Astrocyte of the hippocampus (primary cell): Measurements from ENCODE around the gene ZNF546.
"Not testable (repeated sequence)": the region's sequence is repeated elsewhere in the genome, so short reads cannot be mapped to it uniquely, and the experiment has no call there.

Experiments
- DNase-seq: peaks from one replicate; pipeline ENCODE4 v3.0.0; 2011; ENCODE audit warnings: low read depth, low spot score

The ZNF546 gene

DNA sequence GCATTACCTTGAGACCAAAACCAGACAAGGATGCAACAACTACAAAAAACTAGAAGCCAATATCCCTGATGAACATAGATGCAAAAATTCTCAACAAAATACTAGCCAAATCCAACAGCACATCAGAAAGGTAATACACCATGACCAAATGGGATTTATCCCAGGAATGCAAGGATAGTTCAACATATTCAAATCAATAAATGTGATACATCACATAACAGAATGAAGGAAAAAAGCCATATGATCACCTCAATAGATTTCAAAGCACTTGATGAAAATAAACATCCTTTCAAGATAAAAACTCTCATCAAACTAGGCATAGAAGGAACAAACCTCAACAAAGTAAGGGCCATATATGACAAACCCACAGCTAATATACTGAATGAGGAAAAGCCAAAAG, 10.2 kb upstream of the ZNF546 start:
- no peak for DNase-seq

DNA sequence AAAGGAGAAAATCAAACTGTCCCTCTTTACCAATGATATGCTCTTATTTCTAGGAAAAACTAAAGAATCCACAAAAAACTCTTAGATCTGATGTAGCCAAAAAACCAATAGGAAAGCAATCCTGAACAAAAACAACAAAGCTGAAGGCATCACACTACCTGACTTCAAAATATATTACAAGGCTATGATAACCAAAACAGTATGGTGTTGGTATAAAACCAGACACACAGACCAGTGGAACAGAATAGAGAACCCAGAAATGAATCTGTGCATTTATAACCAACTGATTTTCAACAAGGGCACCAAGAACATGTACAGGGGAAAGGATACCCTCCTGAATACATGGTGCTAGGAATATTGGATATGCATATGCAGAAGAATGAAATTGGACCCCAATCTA, 9.7 kb upstream of the ZNF546 start:
- DNase-seq, result no peak

DNA sequence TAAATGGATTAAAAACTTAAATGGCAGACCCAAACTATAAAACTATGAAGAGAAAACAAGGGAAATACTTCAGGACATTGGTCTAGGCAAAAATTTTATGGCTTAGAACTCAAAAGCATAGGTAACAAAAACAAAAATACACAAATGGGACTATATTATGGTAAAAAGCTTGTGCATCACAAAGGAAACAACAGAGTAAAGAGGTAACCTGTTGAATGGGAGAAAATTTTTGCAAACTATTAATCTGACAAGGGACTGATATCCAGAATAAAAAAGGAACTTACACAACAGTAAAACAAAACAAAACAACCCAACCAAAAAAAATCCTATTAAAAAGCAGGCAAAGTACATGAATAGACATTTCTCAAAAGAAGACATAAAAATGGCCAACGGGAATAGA, 9.3 kb upstream of the ZNF546 start:
- DNase-seq, result no peak

DNA sequence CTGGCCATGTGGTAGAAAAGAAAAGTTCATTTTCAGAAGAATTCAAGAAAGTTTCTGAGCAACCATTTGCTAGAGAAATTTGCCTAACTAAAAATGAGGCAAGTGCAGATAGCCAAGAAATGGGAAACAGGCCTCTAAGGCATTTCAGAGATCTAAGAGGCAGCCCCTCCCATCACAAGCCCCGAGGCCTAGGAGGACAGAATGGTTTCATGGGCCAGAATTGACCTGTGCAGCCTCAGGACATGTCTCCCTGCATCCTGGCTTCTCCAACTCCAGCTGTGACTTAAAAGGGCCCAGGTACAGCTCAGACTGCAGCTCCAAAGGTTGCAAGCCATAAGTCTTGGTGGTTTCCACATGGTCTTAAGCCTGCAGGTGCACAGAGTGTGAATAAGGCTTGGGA, 3.3 kb upstream of the ZNF546 start:
- no peak for DNase-seq

DNA sequence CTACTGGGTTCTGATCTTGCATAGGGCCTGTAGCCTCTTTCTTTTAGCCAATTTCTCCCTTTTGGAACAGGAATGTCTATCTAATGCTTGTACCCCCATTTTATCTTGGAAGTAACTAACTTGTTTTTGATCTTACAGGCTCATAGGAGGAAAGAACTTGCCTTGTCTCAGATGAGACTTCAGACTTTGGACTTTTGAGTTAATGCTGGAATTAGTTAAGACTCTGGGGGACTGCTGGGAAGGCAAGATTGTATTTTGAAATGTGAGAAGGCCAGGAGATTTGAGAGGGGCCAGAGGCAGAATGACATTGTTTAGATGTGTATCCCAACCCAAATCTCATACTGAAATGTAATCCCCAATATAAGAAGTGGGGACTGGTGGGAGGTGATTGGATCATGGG, 2.5 kb upstream of the ZNF546 start:
- no peak for DNase-seq

DNA sequence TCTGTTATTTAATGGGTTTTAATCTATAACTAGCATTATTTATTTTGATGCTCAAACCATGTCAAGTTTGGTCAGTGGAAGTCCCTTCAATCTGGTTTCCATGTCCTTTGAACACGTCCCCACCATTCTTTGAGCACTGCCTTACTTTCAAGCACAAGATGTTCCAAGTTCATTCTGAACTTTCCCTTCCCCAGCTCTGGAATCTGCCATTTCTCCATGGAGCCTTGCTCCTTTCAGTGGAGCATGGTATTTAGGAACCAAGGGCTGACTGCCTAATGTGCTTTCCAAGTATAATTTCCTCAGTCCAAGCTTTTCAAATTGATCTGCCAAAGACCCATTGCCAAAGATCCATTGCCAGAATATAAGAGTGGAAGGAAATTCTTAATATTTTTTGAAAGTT, 1.1 kb upstream of the ZNF546 start:
- no peak for DNase-seq

DNA sequence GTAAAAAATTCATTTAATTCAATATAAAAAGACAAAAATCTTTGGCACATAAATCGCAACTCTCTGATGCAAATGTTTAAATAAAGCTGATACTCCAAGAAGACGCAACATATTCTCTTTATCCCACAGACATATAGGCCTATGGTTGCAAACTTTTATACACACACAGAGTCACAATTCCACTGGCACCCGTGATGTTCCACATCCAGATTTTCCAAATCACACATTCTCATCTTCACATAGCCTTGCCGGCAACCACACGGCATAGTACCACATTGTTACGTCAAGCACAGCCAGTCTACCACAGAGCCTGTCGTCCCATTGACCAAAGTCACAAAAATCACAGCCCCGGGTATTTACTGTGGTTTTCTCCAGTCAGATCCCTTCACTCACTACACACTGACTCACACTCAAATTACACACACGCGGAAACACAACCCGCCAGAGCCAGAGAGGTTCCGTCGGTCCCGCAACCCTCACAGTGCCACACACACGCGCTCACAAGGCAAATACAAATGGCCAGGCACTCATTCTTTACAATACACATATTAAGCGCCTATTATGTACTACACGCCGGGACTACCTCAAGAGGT, 546 bp upstream of the ZNF546 start:
- peak; percentile 78 for DNase-seq

DNA sequence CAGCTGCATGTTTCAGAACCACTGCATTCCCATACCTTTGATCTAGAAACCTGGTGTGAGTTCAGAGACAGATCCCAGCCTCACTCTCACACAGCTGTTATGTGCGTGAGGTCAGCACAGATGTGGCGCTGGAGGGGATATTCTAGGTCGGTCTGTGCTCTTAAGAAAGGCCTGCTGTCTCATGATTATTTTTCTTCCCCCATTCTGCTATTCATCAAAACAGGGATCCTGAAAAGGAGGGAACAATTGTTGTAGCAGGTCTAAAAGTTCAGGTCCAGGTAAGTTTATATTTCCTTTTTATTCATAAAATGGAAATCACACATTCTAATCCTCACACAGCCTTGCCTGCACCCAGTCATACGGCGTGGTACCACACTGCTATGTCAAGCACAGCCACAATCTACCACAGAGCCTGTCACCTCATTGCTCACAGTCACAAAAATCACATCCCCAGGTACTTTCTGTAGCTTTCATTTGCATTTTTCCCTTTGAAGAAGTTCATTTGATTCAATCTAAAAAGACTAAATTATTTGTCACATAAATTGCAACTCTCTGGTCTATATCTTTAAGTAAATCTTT, 867 bp downstream of the ZNF546 start:
- DNase-seq, result no peak

DNA sequence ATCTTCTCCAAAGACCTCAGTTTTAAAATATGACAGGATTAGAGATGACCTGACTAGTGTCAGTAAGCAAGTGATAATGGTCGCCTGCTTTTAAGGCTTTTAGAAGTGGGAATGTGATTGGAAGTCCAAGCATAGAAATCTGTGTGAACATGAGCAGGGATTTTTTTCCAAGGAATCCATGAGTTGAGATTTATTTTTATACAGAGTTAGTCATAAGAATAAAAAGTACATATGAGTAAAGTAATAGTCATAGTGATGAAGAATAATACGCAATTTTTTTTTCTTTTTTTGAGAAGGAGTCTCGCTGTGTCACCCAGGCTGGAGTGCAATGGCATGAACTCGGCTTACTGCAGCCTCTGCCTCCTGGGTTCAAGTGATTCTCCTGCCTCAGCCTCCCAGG, 1.6 kb downstream of the ZNF546 start:
- DNase-seq, result no peak

DNA sequence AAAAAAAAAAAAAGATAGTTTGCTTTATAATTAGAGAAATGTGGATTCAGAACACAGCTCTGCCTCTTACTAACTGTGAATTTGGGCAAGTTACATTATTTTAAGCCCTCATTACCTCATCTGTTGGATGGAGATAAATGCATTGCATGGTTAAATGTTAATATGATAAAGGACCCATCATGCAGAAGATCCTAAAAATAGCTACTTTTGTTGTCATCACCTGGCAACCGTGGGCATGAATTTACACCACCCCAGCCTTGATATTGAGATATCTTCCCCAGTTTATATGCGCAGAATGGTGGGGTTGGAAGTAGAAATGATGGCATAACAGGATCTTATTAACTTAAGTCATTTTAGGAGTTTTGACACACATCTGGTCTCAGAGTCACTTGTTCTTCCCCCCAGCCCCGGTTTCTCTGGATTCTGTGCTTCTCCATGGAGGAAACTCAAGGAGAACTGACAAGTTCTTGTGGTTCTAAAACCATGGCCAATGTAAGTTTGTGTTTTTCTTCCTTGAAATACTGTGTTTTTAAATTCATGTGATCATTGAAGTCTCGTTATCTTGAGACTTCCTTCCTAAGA, 8.9 kb downstream of the ZNF546 start:
- DNase-seq, result no peak

DNA sequence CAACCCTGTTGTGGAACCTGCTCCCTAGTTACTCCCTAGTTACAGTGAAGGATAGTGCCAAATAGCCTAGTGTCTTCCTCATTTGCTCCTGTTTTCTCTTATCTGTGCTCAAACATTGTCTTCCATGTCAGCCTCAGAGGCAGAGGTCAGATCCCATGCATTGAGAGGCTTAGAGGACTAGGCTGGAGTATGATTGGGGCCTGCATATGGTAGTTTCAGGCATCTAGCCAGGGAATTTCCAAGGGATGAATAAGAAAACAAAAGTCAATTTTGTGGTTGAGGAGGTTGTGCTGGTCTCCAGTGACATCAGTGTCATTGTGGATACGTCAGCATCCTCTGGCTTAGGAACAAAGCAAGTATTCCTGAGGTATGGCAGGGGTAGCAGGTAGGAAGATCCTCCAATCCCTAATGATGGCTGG, 9.4 kb downstream of the ZNF546 start:
- DNase-seq, result peak; percentile 83

DNA sequence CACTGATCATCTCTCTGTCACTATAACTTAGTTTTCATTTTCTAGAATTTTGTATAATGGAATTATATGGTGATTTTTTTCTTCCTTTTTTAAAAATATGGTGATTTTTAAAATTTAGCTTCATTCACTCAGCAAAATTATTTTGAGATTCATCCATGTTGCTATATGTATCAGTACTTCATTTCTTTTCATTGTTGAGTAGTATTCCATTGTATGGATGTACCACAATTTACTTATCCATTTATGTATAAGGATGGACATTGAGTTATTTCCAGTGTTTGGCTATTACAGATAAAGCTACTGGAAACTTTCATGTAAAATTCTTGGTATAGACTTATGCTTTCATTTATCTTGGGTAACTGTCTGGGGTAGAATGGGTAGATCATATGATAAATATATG, 12.8 kb downstream of the ZNF546 start:
- DNase-seq, result no peak

DNA sequence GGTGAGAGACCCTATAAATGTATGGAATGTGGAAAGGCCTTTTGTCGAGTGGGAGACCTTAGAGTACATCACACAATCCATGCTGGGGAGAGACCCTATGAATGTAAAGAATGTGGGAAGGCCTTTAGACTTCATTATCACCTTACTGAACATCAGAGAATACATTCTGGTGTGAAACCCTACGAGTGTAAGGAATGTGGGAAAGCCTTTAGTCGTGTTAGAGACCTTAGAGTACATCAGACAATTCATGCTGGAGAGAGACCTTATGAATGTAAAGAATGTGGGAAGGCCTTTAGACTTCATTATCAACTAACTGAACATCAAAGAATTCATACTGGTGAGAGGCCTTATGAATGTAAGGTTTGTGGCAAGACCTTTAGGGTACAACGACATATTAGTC, 17.1 kb downstream of the ZNF546 start:
- no peak for DNase-seq

DNA sequence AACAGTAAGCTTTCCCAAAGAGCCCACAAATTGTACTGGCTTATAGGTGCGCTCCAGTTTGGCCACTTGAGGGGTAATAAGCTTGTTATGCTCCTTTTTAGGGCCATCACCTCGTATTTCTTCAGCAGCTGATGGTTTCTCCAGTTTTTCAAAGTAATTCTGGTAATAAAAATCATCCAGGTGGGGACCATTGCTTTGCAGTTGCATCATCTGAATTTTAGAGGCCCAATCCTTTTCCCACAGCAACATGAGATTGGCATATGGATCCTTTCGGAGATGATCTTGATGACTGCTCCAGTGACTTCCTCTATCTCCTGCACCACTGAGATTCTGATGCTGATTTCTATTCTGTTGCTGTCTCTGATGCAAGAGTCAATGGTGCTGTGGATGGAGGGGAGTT, 27.1 kb downstream of the ZNF546 start:
- no peak for DNase-seq

DNA sequence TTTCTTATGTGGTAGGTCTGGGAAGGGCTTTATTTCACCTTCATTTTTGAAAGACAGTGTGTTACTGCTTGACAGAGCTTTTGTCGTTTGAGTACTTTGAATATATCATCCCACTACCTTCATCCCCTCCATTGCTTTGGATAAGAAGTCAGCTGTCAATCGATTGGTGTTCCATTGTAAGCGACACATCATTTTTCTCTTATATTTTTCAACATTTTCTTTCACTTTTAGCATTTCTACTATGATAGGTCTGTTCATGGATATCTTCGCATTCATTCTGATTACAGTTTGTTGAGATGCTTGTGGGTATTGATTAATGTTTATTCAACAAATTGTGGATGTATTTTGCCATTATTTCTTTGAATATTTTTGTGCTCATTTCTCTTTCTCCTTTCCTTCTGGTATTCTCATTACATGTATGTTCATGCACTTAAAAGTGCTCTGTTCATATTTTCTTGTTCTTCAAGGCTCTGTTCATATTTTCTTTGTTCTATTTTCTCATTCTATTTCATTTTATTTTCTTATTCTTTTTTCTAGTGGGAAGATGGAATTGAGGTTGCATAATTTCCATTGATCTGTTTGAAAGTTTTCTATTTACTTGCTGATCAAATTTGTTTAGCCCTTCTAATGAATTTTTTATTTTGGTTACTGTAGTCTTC, 29.2 kb downstream of the ZNF546 start:
- no peak for DNase-seq

DNA sequence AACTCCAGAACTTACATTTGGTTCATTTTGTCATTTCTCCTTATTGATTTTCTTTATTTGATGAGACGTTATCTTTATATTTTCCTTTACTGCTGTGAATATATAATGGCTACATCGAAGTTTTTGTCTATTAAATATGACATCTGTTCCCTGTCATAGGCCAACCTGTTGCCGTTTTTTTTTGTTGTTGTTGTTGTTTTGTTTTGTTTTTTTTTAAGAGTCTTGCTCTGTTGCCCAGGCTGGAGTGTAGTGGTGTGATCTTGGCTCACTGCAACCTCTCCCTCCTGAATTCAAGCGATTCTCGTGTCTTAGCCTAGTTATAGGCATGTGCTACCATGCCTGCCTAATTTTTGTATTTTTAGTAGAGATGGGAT, 29.7 kb downstream of the ZNF546 start:
- DNase-seq, result no peak

DNA sequence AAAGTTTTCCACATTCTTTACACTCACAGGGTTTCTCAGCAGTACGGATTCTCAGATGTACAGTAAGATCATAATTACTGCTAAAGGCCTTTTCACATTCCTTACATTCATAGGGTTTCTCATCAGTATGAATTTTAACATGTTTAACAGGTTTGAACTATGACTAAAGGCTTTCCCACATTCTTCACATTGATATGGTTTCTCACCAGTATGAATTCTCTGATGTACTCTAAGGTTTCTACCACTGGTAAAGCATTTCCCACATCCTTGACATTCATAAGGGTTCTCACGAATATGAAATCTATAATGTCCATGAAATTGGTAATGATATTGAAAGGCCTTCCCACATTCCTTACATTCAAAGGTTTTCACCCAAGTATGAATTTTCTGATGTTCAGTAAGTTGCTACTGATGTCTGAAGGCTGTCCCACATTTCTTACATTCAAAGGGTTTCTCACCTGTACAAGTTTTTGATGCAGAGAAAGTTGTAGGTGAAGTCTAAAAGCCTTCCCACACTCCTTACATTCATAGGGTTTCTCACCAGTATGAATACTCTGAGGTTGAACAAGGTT, 37.2 kb downstream of the ZNF546 start:
- DNase-seq, result no peak

DNA sequence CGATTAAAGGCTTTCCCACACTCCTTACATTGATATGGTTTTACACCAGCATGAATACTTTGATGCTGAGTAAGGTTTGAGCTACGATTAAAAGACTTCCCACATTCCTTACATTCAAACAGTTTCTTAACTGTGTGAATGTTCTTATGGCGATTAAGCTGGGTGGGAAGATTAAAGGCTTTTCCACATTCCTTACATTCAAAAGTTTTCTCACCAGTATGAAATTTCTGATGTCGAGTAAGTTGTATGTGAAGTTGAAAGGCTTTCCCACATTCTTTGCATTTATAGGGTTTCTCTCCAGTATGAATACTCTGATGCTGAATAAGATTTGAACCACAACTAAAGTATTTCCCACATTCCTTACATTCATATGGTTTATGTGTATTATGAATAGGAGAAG, 39.1 kb downstream of the ZNF546 start:
- DNase-seq, result peak; percentile 2

DNA sequence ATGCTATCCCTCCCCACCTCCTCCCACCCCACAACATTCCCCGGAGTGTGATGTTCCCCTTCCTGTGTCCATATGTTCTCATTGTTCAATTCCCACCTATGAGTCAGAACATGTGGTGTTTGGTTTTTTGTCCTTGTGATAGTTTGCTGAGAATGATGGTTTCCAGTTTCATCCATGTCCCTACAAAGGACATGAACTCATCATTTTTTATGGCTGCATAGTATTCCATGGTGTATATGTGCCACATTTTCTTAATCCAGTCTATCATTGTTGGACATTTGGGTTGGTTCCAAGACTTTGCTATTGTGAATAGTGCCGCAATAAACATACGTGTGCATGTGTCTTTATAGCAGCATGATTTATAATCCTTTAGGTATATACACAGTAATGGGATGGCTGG, 41.2 kb downstream of the ZNF546 start:
- not testable (repeated sequence) for DNase-seq

DNA sequence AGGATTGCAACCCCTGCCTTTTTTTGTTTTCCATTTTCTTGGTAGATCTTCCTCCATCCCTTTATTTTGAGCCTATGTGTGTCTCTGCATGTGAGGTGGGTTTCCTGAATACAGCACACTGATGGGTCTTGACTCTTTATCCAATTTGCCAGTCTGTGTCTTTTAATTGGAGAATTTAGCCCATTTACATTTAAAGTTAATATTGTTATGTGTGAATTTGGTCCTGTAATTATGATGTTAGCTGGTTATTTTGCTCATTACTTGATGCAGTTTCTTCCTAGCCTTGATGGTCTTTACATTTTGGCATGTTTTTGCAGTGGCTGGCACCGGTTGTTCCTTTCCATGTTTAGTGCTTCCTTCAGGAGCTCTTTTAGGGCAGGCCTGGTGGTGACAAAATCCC, 44.9 kb downstream of the ZNF546 start:
- not testable (repeated sequence) for DNase-seq

DNA sequence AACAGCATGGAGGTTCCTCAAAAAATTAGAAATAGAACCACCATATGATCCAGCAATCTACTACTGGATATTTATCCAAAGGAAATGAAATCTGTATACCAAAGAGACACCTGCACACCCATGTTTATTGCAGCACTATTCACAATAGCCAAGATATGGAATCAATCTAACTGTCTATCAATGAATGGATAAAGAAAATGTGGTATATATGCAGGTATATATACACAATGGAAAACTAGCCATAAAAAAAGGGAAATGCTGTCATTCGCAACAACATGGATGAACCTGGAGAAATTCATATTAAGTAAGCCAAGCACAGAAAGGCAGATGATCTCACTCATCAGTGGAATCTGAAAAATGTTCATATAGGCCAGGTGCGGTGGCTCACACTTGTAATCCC, 56.6 kb downstream of the ZNF546 start:
- DNase-seq, result no peak

DNA sequence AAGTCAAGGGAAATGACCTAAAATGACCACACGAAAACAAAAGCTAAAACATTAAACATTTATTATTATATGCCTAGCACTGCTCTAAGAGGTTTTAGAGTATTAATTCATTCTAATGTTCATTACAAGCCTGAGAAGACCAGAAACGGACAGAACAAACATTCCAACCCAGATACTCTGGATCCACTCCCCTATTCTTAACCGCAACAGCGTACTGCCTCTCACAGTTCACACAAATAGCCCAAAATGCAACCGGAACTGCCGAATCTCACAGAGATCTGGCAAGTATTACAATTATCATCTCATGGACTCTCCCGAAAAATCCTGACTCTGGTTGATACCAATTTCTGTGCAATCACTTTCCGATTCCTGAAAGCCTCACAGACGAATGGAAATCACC, 57.8 kb downstream of the ZNF546 start:
- no peak for DNase-seq

DNA sequence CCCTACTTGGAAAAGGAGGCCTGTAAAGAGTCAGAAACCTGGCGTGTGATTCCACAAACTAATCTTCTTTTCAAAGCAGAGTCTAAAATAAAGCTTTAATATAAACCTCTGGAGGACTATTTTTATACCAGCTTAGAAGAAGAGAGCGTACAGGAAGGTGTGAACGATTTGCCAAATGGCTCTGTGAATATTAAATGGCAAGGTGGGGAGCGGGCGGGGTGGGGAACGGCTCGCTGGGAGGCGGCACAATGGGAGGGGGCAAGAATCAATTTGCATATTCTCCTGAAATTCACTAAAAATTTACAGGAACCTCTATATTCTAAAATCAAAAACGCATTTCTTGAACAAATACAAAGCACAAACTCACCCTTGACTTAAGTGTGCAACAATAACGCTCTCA, 58.2 kb downstream of the ZNF546 start:
- DNase-seq, result no peak
